Lower leg skin (tissue), 4 donors: ENCODE results near the gene TMEM181. TPM values are rescaled to one million over a fixed set of nuclear protein-coding genes. Genes with fewer than 3 reads are reported as not detected.

Source experiments
- DNase-seq, 2 donors: peaks; one replicate each; pipeline ENCODE4 v3.0.0-alpha.2; 2019; ENCODE audit warnings: low spot score in 2 of 2
- H3K4me3 ChIP-seq: fragments of 200-600 bp; sonication (generic); 2 replicates; pipeline ENCODE4 v1.5.1; 2017; ENCODE audit warnings: mild to moderate bottlenecking, low read depth; ENCODE audit not compliant: poor library complexity, severe bottlenecking
- CTCF ChIP-seq, 3 donors: fragments of 450-650 bp; IDR thresholded peaks; one replicate each; pipeline ENCODE4 v1.5.1; 2016; ENCODE audit warnings: antibody characterized with exemption in 3 of 3, mild to moderate bottlenecking in 3 of 3, moderate library complexity in 2 of 3
- POLR2A ChIP-seq, 2 donors: fragments of 450-650 bp; IDR thresholded peaks; one replicate each; pipeline ENCODE4 v1.6.1; 2016 to 2017; ENCODE audit warnings: antibody characterized with exemption in 2 of 2, mild to moderate bottlenecking in 1 of 2, moderate library complexity in 1 of 2
- WGBS, 2 donors: methylation state at CpG; one replicate each; pipeline ENCODE4 v1.1.5; 2018; 5-methylcytosine and 5-hydroxymethylcytosine counted together
- intact Hi-C: fragments of 100-400 bp; cut with DNase I; formaldehyde crosslinking; loops from one replicate; pipeline ENCODE4 v1.15.0; 2023; ENCODE audit warnings: low total_unique reads
- total RNA-seq, 4 donors: library from RNA; depleted of rRNA; stranded (reverse); fragments of >200 nt; gene quantifications; one replicate each; pipeline ENCODE4 v1.1.0, GENCODE V29; 2016

TMEM181 gene
- total RNA-seq, 4 donors from 2014 or later, result 12.8 to 20.8 (median 17.2) TPM

DNA sequence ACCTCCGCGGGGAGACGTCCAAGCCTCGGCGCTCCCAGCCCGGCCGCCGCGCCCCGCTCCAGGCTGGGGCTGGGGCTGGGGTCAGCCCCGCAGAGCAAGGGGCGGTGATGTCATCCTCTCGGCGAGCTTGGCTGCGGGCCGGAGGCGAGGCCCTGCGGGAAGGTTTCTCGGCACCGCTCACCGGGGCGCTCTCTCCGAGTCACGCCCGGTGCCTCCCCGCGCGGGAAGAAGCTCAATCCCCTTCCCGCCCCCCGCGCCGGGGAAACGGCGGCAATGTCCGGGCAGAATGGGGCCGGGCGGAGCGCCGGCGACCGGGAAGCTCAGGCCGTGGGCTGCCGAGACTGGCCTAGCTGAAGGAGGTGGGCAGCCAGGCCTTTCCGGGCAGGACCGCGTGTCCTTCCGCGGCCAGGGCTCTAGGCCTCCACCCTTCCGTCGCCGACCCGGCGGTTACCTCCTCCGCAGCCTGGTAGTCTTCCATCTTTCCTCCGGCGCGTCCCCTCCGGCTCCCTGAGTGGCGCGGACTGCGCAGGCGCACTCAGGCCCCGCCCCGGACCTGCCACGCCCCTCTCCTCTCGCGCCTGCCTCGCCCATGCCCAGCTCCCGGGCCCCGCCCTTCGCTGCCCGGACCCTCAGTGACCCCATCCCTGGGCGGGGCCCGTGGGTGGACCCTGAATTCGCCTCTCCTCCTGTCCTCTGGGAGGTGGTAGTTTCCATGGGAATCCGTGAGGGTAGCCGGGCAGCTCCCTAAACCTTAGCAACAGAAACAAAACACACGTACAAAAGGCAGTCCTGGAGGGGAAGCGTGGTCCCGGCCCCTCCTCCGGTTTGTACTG, 84.6 kb downstream of the TMEM181 start, which contains the start of gene DYNLT1:
DYNLT1 (minus strand) TSS at position 513 of the 833 bp plus-strand sequence; CDS start at position 478, 35 bp downstream.
- TF ChIP-seq CTCF (IDR thresholded peaks at IDR 0.05) (no peak), POLR2A (IDR thresholded peaks at IDR 0.05) (peak in 1 of 2 donors; percentile 87)
- intact Hi-C loops, result no loop called here
- DNase-seq, result peak; percentile 88 to 98
- WGBS, 2 donors, result 1% methylated on average over 28 to 29 of the region's 81 CpGs
- H3K4me3 ChIP-seq, result peak within 1 kb of the TSS; percentile 86

DNA sequence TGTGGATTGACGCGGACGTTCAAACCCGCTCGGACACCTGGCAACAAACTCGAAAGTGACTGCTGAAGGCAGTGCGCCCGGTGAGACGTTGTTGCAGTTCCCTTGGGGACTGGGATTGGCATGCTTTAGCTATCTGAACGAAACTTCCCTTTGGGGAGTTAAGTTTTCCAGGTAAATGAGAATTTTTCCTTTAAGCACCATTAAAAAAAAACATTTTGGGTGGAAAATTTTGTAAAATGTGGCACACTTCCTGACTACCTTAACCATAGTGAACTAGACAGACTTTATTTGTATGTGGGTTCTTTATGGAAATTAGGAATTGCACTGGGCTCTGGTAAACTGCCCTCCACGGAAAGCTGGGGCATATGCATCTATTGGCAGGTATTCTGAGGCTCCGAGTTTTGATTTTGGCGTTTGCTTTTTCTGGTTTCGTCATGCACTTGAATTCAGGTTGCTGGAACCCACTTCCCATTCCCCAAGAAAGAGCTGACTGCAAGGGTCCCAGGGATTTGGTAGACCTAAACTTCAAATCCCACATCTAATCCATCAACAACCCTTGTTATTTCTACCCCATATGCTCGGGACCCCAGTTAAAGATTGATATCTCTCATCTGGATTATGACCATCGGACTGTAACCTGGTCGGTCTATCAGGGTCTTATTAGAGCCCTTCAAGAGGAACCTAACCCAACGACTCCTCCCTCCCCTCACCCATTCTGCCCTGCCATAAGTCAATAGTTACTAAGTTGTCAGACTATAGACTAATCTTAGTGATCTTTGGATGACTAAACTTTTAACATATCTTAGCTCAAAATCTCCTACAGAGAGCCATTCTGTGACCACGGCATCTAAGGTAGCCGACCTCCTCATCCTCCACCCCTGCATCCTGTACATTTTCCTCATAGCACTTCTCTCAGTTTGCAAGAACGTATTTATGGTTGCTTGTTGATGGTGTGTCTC, 85.5 kb downstream of the TMEM181 start:
- intact Hi-C loops, result no loop called here
- WGBS, 2 donors, result 32 to 33% methylated on average over 21 of the region's 21 CpGs
- H3K4me3 ChIP-seq, result peak overlapping the region; percentile 86
- DNase-seq, result peak in 1 of 2 donors; percentile 79
- no peak for TF ChIP-seq POLR2A (IDR thresholded peaks at IDR 0.05)

GRCh38 chr6:158646023-158646910, 86.4 kb downstream of the TMEM181 start:
- peak in 1 of 2 donors; percentile 68 for DNase-seq
- TF ChIP-seq CTCF (IDR thresholded peaks at IDR 0.05), result no peak
- no peak for TF ChIP-seq POLR2A (IDR thresholded peaks at IDR 0.05)
- intact Hi-C loops, result no loop called here
- H3K4me3 ChIP-seq, result no peak overlapping the region
- 73 to 76% methylated on average over 10 of the region's 10 CpGs for WGBS, 2 donors

GRCh38 chr6:158647501-158647900, 87.6 kb downstream of the TMEM181 start:
- TF ChIP-seq CTCF (IDR thresholded peaks at IDR 0.05) (no peak), POLR2A (IDR thresholded peaks at IDR 0.05) (no peak)
- WGBS, 2 donors, result 52 to 63% methylated on average over 4 of the region's 4 CpGs
- intact Hi-C loops, result no loop called here
- peak in 1 of 2 donors; percentile 10 for DNase-seq
- no peak overlapping the region for H3K4me3 ChIP-seq

DNA sequence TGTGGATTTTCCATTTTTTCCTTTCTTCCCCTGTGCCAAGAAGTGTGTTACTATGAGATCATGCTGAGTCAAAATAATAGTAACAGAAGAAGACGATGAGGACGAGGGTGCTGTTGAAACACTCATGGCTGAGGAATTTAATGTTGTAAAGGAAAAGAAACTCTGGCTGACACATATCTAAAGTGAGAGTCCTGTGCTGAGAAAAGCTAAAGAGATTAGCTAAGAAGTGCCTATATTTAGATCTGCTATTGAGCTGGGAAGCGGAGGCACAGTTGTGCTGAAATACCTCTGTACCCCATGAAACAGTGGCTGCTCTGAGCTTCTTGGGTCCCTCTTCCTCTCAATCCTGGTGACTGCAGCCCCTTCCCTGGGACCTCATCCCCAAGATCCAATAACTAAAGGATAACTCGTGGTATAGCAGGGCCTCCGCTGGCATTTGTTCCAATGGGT, 88.8 kb downstream of the TMEM181 start:
- H3K4me3 ChIP-seq, result no peak overlapping the region
- DNase-seq, result peak in 1 of 2 donors; percentile 31
- intact Hi-C loops, result no loop called here
- no peak for TF ChIP-seq POLR2A (IDR thresholded peaks at IDR 0.05)
- TF ChIP-seq CTCF (IDR thresholded peaks at IDR 0.05), result no peak
- WGBS, 2 donors, result 64 to 67% methylated on average over 5 of the region's 5 CpGs
